ENCODE results near the gene TPRG1. TPM values are rescaled to one million over a fixed set of nuclear protein-coding genes. Genes with fewer than 3 reads are reported as not detected.
A peak's percentile ranks its signal among the peaks of the same experiment; 100 is the strongest.

TPRG1 gene
- total RNA-seq, 1 experiment from 2014 or later: 0.24 TPM

GRCh38 chr3:189227249-189227648 is 55.5 kb downstream of the TPRG1 start:
- DNase-seq (ENCODE audit: low read depth): no peak

GRCh38 chr3:189229196-189229828 is 57.5 kb downstream of the TPRG1 start:
- DNase-seq (ENCODE audit: low read depth): no peak

DNA sequence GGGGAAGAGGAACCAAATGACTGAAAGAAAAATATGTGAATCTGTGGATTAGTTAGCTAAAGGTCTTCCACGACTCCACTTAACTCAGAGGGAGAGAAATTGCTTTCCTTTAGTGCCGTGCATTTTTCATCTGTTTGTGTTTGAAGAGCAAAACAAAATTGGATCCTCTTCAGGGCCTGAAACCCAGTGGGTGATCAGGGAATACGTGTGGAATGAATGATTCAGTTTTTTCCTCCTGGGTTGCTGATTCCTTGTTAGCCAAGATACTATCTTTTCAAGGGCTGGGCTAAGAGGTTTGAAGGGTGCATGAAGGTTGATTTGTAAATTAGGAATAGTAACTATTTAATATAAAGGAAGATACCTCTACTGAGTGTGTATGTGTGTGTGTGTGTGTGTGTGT is 61.0 kb downstream of the TPRG1 start:
- DNase-seq (ENCODE audit: low read depth): peak; percentile 20

DNA sequence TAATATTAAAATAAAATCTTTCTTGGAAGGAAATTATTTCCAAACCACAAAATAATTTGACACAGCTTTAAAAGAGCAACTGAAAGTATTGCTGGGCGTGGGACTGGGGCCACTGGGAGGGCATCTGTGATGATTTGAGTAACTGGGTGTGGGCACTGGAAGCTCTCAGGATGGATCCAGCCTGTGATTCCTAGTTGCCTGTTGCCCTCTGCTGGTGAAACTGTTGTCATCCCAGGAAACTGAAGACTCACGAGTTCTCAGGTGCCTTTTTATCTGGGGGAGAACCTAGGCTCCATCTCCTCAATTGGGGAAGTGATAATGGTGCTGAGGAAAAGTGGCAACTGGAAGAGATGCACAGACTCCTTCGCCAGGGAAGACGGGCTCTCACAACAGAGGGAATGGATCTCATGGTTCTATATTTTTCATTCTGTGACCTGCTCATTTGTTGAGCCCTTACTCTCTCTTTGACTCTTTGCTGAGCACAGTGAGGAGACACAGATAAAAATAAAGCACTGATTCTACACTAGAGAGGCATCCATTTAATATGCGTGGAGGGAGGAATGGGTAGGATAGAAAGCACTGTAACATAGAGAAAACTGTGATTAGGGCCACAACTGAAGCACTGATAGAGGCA is 61.6 kb downstream of the TPRG1 start:
- DNase-seq (ENCODE audit: low read depth): peak; percentile 75

DNA sequence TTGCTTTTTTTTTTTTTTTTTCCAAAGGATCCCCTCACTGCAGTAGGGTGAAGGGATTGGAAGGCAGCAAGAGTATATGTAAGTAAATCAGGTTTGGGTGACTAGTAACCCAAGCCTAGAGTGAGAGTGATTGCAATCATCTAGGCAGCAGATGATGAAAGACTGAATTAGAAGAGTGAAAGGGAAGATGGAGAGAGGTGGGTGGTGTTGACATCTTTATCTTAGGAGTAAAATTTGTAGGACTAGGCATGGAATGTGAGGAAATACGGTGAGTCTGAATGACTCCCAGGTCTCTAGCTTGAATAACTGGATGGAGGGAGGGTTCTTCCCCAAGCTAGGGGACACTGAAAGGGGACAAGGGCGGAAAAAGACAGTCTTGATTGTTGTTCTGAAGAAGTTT is 63.4 kb downstream of the TPRG1 start:
- no peak for DNase-seq (ENCODE audit: low read depth)

GRCh38 chr3:189236352-189236751 is 64.6 kb downstream of the TPRG1 start:
- DNase-seq (ENCODE audit: low read depth): no peak

- DNase-seq (ENCODE audit: low read depth): no peak
These were observed 65.8 kb downstream of the TPRG1 start for GRCh38 chr3:189237526-189237925.

- no peak for DNase-seq (ENCODE audit: low read depth)
These were observed 66.3 kb downstream of the TPRG1 start for GRCh38 chr3:189238071-189238470.

DNA sequence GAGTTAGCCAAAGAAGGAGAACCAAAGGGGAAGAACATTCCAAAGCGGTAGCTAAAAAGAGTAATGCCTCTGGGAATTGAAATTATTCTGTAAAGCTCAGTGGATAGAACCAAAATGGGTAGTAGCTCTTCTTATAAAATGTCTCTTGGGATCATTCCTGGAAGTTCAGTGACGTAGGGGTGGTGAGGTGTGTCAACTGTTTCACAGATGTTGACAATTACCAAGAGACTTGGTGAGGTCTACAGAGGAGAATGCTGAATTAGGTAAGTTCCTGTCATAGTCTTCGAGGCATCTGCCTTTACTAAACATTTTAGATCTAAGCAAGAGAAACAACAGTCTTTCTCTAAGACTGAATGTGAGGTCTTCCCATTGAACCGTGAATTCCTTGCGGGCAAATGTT is 67.8 kb downstream of the TPRG1 start:
- no peak for DNase-seq (ENCODE audit: low read depth)

DNA sequence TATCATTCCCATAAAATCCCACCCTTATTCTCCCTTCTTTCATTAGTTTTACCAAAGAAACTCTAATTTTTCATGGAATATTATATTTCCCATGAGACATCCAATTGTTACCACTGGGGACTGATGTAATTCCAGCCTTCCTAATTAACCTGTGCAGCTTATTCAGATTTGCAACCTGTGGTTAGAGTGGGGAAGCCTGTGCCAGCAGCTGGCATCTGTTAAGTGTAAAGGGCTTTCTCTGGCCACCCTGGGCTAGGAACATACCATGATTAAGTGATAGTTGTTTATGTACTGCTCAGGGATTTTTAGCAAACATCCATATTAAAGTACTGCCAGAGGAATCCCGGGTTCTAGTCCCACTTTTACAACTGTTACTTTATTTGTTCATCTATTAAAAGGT is 78.2 kb downstream of the TPRG1 start:
- no peak for DNase-seq (ENCODE audit: low read depth)

DNA sequence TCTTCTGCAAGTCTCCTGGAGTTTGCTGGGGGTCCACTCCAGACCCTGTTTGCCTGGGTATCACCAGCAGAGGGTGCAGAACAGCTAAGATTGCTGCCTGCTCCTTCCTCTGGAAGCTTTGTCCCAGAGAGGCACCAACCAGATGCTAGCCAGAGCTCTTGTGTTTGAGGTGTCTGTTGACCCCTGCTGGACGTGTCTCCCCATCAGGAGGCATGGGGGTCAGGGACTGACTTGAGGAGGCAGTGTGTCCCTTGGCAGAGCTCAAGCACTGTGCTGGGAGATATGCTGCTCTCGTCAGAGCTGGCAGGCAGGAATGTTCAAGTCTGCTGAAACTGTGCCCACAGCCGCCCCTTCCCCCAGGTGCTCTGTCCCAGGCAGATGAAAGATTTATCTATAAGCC is 86.5 kb downstream of the TPRG1 start:
- no peak for DNase-seq (ENCODE audit: low read depth)

DNA sequence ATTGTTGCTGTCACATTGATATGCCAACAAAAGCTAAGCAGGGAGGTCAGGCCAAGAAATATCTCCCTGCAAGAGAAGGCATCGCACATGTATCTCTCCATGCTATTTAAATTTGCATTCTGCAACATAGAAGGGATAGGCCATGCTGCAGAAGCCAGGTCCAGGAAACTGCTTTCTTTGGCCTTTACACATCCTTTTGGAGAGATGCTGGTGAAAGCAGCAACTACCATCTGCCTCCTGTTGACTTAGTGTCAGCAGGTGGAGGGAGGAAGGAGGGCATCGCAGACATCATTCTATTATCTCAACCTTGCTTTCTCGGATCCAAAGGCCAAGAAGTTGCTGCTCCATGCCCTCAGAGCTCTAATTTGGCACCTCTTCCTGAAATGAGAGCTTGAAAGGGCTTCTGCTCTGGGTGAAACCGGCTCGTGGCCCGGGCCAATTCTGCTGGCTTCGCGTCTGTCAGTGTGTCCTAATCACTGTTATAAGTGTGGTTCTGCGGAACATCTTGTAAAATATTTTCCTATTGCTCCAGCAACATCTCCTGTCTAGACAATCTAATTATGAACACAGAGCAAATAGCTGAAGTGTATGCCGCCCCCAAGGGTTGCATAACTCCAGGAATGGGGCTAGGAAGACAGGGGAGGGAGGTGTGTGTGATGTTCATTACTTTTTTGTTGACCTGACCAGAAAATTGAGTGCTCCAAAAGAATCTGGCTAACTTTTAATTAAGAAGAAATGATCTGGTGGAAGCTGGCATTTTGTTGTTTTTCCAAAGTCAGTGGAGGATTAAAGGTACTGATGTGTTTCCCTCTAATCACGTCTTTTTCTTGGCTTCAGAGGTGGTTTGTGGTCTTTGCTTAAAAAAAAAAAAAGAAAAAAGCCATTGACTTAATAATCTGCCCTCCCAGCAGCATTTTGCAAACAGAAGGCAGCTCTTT is 89.1 kb downstream of the TPRG1 start:
- DNase-seq (ENCODE audit: low read depth): no peak

- no peak for DNase-seq (ENCODE audit: low read depth)
These were observed 91.0 kb downstream of the TPRG1 start for GRCh38 chr3:189262746-189263145.

- DNase-seq (ENCODE audit: low read depth): peak; percentile 53
These were observed 96.3 kb downstream of the TPRG1 start for GRCh38 chr3:189267981-189268613.

DNA sequence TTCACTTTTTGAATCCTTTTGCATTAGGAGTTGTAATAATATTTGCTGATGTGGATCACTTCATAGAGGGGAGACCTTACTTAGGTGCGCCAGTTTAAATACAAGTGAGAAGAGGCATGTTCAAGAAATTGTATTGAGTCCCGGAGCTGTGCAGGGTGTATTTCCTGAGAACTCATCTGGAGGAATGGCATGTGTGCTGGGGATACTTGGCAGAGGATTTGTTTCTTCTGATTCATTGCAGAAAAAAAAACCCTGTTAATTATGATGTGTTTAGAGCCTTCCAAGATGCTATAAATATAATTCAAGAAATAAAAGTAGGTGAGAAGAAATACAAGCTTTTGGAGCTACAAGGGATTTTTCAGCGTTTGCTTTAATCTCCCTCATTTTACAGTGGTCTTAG is 97.6 kb downstream of the TPRG1 start:
- peak; percentile 18 for DNase-seq (ENCODE audit: low read depth)

- peak; percentile 83 for DNase-seq (ENCODE audit: low read depth)
These were observed 98.6 kb downstream of the TPRG1 start for GRCh38 chr3:189270248-189270832.

GRCh38 chr3:189272500-189273119 is 100.8 kb downstream of the TPRG1 start:
- no peak for DNase-seq (ENCODE audit: low read depth)

GRCh38 chr3:189273736-189274135 is 102.0 kb downstream of the TPRG1 start:
- no peak for DNase-seq (ENCODE audit: low read depth)

DNA sequence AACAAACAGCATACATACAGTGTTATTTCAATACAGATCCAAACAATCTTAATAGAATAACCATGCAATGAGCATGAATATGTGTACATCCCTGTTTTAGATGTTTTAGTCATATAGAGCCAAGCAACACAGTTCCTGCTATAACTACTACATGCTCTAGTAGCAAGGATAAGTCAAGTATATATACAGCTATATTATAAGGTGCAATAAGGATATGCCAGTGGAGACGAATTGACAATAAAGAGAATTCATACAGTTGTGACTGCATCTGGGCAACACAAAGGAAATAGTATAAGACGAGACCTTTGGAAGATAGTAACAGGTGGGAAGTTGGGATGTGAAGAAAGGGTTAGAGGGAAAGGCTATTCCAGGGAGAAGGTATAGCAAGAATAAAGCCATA is 103.4 kb downstream of the TPRG1 start:
- DNase-seq (ENCODE audit: low read depth): no peak

DNA sequence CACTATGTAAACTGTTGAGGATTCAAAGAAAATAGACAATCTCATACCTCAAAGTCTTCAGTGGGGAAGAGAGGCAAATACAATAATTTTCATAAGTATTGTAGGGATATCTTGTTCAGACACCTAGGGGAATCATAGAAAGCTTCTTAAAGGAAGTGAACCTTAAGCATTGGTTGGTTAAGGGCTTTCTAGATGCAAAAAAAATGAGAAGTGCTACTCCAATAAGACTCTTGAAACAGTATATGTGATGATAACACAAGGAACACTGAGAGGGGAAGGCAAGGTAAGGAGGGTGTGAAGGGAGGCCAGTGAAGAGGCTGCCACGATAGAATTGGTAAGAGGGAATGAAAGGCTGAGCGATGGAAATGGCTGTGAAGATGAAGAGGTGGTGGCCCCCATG is 104.1 kb downstream of the TPRG1 start:
- DNase-seq (ENCODE audit: low read depth): no peak

Measured in HT1080 (cell line).